ENCODE measurements around the gene SCMH1.
A peak's percentile ranks its signal among the peaks of the same experiment; 100 is the strongest.

The SCMH1 gene

GRCh38 chr1:41284121-41284520, 42.0 kb upstream of the SCMH1 start:
- no peak for TF ChIP-seq EZH2phosphoT487 (IDR thresholded peaks at IDR 0.05; ENCODE audit: borderline replicate concordance, low read length)
- TF ChIP-seq CTCF (IDR thresholded peaks at IDR 0.05; ENCODE audit: low read depth, low read length, poor library complexity, severe bottlenecking), result no peak
- H3K4me3 ChIP-seq (ENCODE audit: low read length), result no peak overlapping the region
- H3K27me3 ChIP-seq (ENCODE audit: control insufficient read depth, low read length), result peaks cover 24% of the 10 kb centered on the region
- no peaks in the 10 kb centered on the region for H3F3A ChIP-seq (ENCODE audit: control insufficient read depth, insufficient read depth)
- no peak overlapping the region for H3K27ac ChIP-seq (ENCODE audit: low read depth, low read length)
- H3K4me2 ChIP-seq (ENCODE audit: low read length), result no peak overlapping the region
- H3K36me3 ChIP-seq (ENCODE audit: control insufficient read depth, low read length), result no peaks in the 10 kb centered on the region
- 0 out of 2 replicates have a peak, but pooled peaks cover 4% of the 10 kb centered on the region for H3K4me1 ChIP-seq (ENCODE audit: control insufficient read depth, low read length)
- no peaks in the 10 kb centered on the region for H3K9me3 ChIP-seq (ENCODE audit: control insufficient read depth, insufficient read depth, low read length)
- H3K79me2 ChIP-seq (ENCODE audit: control insufficient read depth, low read length), result no peaks in the 10 kb centered on the region
- no peaks in the 10 kb centered on the region for H4K20me1 ChIP-seq (ENCODE audit: control insufficient read depth, insufficient read depth, low read depth, low read length)
- H3K9me2 ChIP-seq (replicated peaks; ENCODE audit: control insufficient read depth, low read length), result no peaks in the 10 kb centered on the region

- no peaks in the 10 kb centered on the region for H3K79me2 ChIP-seq (ENCODE audit: control insufficient read depth, low read length)
- H3K4me1 ChIP-seq (ENCODE audit: control insufficient read depth, low read length), result 0 out of 2 replicates have a peak, but pooled peaks cover 4% of the 10 kb centered on the region
- TF ChIP-seq EZH2phosphoT487 (IDR thresholded peaks at IDR 0.05; ENCODE audit: borderline replicate concordance, low read length) (no peak), CTCF (IDR thresholded peaks at IDR 0.05; ENCODE audit: low read depth, low read length, poor library complexity, severe bottlenecking) (peak; percentile 79)
- H3K9me2 ChIP-seq (replicated peaks; ENCODE audit: control insufficient read depth, low read length), result no peaks in the 10 kb centered on the region
- H3K27ac ChIP-seq (ENCODE audit: low read depth, low read length), result no peak overlapping the region
- H3K4me2 ChIP-seq (ENCODE audit: low read length), result no peak overlapping the region
- no peaks in the 10 kb centered on the region for H4K20me1 ChIP-seq (ENCODE audit: control insufficient read depth, insufficient read depth, low read depth, low read length)
- no peaks in the 10 kb centered on the region for H3K9me3 ChIP-seq (ENCODE audit: control insufficient read depth, insufficient read depth, low read length)
- H3F3A ChIP-seq (ENCODE audit: control insufficient read depth, insufficient read depth), result no peaks in the 10 kb centered on the region
- H3K36me3 ChIP-seq (ENCODE audit: control insufficient read depth, low read length), result no peaks in the 10 kb centered on the region
- H3K27me3 ChIP-seq (ENCODE audit: control insufficient read depth, low read length), result peaks cover 24% of the 10 kb centered on the region
- H3K4me3 ChIP-seq (ENCODE audit: low read length), result no peak overlapping the region
Observed at GRCh38 chr1:41282679-41283317, 40.7 kb upstream of the SCMH1 start.

GRCh38 chr1:41281334-41281733, 39.2 kb upstream of the SCMH1 start:
- Histone ChIP-seq H3K4me3 (ENCODE audit: low read length) (no peak overlapping the region), H3K27me3 (ENCODE audit: control insufficient read depth, low read length) (peaks cover 14% of the 10 kb centered on the region), H4K20me1 (ENCODE audit: control insufficient read depth, insufficient read depth, low read depth, low read length) (no peaks in the 10 kb centered on the region), H3K4me1 (ENCODE audit: control insufficient read depth, low read length) (no peaks in the 10 kb centered on the region), H3K4me2 (ENCODE audit: low read length) (no peak overlapping the region), H3K27ac (ENCODE audit: low read depth, low read length) (no peak overlapping the region), H3K36me3 (ENCODE audit: control insufficient read depth, low read length) (no peaks in the 10 kb centered on the region), H3K9me3 (ENCODE audit: control insufficient read depth, insufficient read depth, low read length) (no peaks in the 10 kb centered on the region), H3K9me2 (replicated peaks; ENCODE audit: control insufficient read depth, low read length) (no peaks in the 10 kb centered on the region), H3K79me2 (ENCODE audit: control insufficient read depth, low read length) (no peaks in the 10 kb centered on the region), H3F3A (ENCODE audit: control insufficient read depth, insufficient read depth) (no peaks in the 10 kb centered on the region)
- no peak for TF ChIP-seq CTCF (IDR thresholded peaks at IDR 0.05; ENCODE audit: low read depth, low read length, poor library complexity, severe bottlenecking)
- TF ChIP-seq EZH2phosphoT487 (IDR thresholded peaks at IDR 0.05; ENCODE audit: borderline replicate concordance, low read length), result no peak
